Muscle of arm (tissue), 12 donors: ENCODE measurements around the gene KLC1. TPM values are rescaled to one million over a fixed set of nuclear protein-coding genes. Genes with fewer than 3 reads are reported as not detected.

ENCODE experiments used
- DNase-seq: peaks from one replicate; pipeline ENCODE4 v3.0.0-alpha.2; 2013
- polyA plus RNA-seq, 12 donors: library from polyadenylated mRNA; unstranded; fragments of 120-200 nt; gene quantifications; one replicate each; pipeline ENCODE4 v1.2.1, GENCODE V29; 2013; ENCODE audit not compliant: insufficient read length in 12 of 12

KLC1 gene
- polyA plus RNA-seq, 12 donors, result 80.0 to 131 (median 99.1) TPM; not detected in 1

GRCh38 chr14:103656031-103656755 is 27.2 kb downstream of the KLC1 start:
- DNase-seq, result no peak

GRCh38 chr14:103656756-103657133 is 27.7 kb downstream of the KLC1 start:
- no peak for DNase-seq

- no peak for DNase-seq
Measured at GRCh38 chr14:103657471-103657870, 28.5 kb downstream of the KLC1 start.

- DNase-seq, result no peak
Measured at GRCh38 chr14:103659631-103660030, 30.6 kb downstream of the KLC1 start.

DNA sequence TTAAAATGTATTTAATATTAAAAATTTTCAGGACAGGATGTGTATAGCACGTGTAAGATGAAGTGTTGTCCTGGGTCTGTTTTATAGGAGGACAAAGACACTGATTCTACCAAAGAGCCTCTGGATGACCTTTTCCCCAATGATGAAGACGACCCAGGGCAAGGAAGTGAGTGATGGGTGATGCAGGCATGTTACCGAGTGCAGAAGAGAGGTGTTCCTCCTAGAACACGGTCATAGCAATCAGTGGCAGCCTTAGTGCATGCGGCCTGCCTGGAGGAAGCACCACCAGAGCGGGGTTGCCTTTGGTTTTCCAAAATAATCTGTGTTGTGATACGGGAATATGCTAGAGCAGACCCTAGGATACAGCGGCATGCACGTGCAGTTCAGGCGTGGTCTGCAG is 33.0 kb downstream of the KLC1 start:
- DNase-seq, result no peak

DNA sequence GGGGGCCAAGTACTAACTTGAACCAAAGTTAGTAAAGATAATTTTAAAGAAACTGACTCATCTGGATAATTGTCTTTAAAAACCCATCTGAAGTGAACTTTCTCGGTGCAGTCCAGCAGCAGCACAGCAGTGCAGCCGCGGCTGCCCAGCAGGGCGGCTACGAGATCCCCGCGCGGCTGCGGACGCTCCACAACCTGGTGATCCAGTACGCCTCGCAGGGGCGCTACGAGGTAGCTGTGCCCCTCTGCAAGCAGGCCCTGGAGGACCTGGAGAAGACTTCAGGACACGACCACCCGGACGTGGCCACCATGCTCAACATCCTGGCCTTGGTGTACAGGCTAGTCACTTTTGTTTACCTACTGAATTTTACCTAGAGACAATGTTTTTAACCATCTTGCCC is 33.6 kb downstream of the KLC1 start:
- DNase-seq, result no peak

GRCh38 chr14:103663506-103663905 is 34.5 kb downstream of the KLC1 start:
- DNase-seq, result no peak

GRCh38 chr14:103667671-103668070 is 38.7 kb downstream of the KLC1 start:
- no peak for DNase-seq

GRCh38 chr14:103668117-103668516 is 39.1 kb downstream of the KLC1 start:
- DNase-seq, result no peak

DNA sequence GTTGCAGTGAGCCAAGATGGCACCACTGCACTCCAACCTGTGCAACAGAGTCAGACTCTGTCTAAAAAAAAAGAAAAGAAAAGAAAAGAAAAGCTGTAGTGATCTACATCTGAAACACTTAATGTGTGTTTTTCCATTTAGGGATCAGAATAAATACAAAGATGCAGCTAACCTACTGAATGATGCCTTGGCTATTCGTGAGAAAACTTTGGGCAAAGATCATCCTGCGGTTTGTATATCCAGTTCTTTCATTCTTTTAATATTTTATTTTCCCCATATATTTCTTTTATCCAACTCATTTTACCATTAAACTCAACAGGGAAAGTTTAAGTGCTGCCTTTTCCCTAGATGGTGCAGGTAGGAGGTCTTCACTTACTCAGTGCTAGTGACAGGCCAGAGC is 40.4 kb downstream of the KLC1 start:
- no peak for DNase-seq

DNA sequence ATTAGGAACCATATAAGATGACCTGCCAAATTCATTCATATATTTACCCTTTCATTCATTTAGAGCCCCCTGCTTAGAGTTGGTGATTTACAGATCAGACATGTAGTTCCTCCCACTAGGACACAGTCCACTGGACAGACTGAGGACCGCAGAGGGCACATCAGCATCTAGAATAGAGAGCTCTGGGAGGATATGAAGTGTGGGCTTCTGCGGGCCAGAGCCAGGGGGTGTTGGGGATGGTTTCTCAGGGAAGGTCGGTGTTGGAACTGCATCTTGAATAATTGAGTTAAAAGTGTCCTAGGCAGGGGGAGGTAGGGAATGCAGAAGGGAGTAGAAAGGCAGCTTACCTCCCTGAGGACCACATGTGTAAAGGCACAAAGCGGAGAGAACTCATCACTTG is 42.9 kb downstream of the KLC1 start:
- DNase-seq, result no peak

DNA sequence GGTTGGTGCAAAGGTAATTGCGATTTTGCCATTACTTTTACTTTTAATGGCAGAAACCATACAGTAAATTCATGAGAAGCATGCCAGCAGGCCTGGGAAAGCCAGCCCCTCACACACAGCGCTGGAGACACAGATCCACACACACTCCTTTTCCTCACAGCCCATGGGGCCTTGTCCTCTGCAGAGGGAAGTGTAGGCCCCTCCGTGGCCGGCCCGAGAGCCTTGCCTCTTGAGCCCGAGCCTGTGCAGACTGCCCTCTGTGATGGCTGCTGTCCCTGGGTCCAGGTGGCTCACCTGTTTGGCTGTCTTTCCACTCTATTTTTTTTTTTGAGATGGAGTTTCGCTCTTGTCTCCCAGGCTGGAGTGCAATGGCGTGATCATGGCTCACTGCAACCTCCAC is 46.9 kb downstream of the KLC1 start:
- no peak for DNase-seq

- no peak for DNase-seq
Measured at GRCh38 chr14:103676881-103677675, 48.1 kb downstream of the KLC1 start.

GRCh38 chr14:103679351-103679750 is 50.3 kb downstream of the KLC1 start:
- no peak for DNase-seq

DNA sequence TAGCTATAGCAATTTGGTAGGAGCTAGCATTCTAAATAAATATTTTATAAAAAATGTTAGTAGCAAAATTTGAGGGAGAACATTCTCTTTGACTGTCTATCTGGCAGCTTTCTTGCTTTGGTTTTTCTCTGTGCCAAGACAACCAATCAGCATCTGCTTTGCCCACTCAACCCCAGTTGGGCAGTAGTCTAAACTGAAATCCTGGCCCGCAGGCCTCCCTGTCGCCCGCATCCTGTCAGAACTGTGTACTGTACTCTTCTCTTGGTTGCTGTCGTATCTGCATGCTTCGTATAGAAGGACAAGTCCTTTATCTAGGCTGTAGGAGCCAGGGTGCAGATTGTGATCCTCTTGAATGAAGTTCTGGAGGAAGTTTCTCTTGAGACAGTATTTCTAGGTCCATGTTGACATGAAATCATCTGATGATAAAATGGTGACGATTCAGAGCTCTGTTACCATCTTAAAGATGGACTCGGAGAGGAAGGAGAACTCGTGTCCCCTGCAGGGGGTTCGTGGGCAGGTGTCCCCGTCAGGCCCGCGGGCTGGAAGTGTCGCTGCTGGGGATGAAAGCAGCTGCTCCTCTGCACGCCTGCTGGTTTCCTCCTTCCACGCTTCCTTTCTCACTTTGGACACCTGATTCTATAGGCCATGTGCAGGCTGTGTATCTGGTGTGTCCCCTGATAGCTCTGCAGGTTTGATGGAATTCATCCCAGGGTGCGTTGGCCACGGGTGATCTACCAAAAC is 51.6 kb downstream of the KLC1 start:
- no peak for DNase-seq

GRCh38 chr14:103683139-103683538 is 54.1 kb downstream of the KLC1 start:
- DNase-seq, result no peak

DNA sequence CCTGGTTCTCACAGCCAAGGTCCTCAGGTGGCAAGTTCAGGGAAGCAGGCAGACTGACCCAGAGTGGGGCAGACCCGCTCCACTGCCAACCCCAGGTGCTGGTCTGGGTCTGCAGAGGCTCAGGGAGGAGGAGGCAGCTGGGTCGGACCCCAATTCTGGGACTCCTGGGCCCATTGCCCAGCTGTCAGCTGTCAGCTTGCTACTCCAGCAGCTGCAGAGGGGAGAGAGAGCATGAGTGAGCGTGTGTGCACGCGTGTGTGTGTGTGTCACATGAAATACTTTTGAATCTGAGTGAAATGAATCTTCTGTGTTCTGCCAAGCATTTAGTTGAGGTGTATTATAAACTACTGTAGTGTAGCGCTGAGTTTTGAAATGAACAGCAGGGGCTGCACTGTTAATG is 55.5 kb downstream of the KLC1 start:
- peak; percentile 36 for DNase-seq

DNA sequence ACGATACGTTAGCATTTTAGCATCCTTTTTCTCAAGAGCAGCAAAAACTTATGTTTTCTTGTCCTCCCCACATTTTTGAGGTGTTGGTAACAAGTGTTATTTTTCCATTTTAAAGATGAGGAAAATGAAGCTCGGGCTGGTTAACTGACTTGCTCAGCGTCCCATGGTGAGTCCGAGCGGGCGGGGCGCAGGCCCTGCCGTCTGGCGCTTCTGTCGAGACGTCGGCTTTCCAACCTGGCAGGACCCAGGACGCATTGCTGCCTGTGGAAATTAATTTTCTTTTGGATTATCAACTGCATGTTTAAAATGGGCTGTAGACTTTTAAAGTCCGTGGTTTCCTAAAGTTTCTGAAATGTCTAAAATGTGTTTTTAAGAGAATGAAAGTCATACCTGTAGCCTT is 55.9 kb downstream of the KLC1 start:
- DNase-seq, result no peak

- no peak for DNase-seq
Measured at GRCh38 chr14:103685276-103686211, 56.5 kb downstream of the KLC1 start.

GRCh38 chr14:103686831-103687485 is 57.9 kb downstream of the KLC1 start:
- DNase-seq, result no peak

DNA sequence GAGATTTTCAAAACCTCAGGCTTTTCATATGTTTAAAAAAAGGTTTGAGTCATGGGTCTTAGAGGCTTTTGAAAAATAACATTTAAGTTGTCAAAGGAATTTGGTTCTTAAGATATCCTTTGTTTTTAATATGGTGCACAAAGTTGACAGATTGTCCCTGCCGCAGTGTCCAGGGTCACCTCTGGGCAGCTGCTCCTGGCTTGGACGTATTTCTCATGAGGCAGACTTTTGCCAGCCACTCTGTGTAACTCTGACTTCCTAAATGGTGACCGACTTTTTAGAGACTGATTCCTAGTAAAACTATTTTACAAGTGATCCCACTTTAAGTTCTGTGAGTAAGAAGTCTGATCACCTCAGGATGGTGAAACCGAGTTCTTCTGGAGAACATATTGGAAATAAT is 58.7 kb downstream of the KLC1 start:
- no peak for DNase-seq
